Measurements from ENCODE around the gene LRRFIP1. TPM values are rescaled to one million over a fixed set of nuclear protein-coding genes. Genes with fewer than 3 reads are reported as not detected.
A peak's percentile ranks its signal among the peaks of the same experiment; 100 is the strongest.

The LRRFIP1 gene
- total and polyA plus RNA-seq, 2 of the 13 experiments (the other 11 are each of a cell fraction or from before 2014, with no cell fraction given): 15.9 to 40.5 TPM

GRCh38 chr2:237680702-237681478, 53.5 kb downstream of the LRRFIP1 start (continued):
- TF ChIP-seq DRAP1 (CRISPR knock-in tag; IDR thresholded peaks at IDR 0.05): 0 out of 2 replicates have a peak, but pooled peaks have one; percentile 26
- TF ChIP-seq BRD4 (CRISPR knock-in tag; IDR thresholded peaks at IDR 0.05): no peak
- peak; percentile 92 for TF ChIP-seq ZNF362 (CRISPR knock-in tag; IDR thresholded peaks at IDR 0.05; ENCODE audit: borderline replicate concordance)
- 0 out of 2 replicates have a peak, but pooled peaks have one; percentile 42 for TF ChIP-seq ZNF800 (CRISPR knock-in tag; IDR thresholded peaks at IDR 0.05)
- no peak for TF ChIP-seq FOXA1 (IDR thresholded peaks at IDR 0.05)
- peak; percentile 73 for TF ChIP-seq FOXA1 (CRISPR knock-in tag; IDR thresholded peaks at IDR 0.05)
- TF ChIP-seq TEF (CRISPR knock-in tag; IDR thresholded peaks at IDR 0.05): no peak
- TF ChIP-seq HOMEZ (CRISPR knock-in tag; IDR thresholded peaks at IDR 0.05; ENCODE audit: low read depth): peak; percentile 63; the same call in 1 of the 2 replicates
- TF ChIP-seq ZNF780A (CRISPR knock-in tag; IDR thresholded peaks at IDR 0.05): no peak
- TF ChIP-seq ZNF710 (CRISPR knock-in tag; IDR thresholded peaks at IDR 0.05; ENCODE audit: borderline replicate concordance): peak; percentile 96
- peak; percentile 88 for TF ChIP-seq RXRB (CRISPR knock-in tag; IDR thresholded peaks at IDR 0.05; ENCODE audit: borderline replicate concordance)
- no peak for TF ChIP-seq ZEB1 (IDR thresholded peaks at IDR 0.05; ENCODE audit: insufficient replicate concordance, low read depth)
- TF ChIP-seq NKX3-1 (CRISPR knock-in tag; IDR thresholded peaks at IDR 0.05): no peak
- peak; percentile 80 for TF ChIP-seq NFIC (IDR thresholded peaks at IDR 0.05; ENCODE audit: low read length)
- TF ChIP-seq PHF5A (CRISPR knock-in tag; IDR thresholded peaks at IDR 0.05; ENCODE audit: low read depth, unreplicated experiment): no peak
- TF ChIP-seq ZNF460 (CRISPR knock-in tag; IDR thresholded peaks at IDR 0.05; ENCODE audit: borderline replicate concordance): no peak
- no peak for TF ChIP-seq ZNF773 (CRISPR knock-in tag; IDR thresholded peaks at IDR 0.05; ENCODE audit: borderline replicate concordance)
- TF ChIP-seq ZFP36L1 (CRISPR knock-in tag; IDR thresholded peaks at IDR 0.05): no peak
- TF ChIP-seq TBX2 (CRISPR knock-in tag; IDR thresholded peaks at IDR 0.05; ENCODE audit: borderline replicate concordance): peak; percentile 60; the same call in 1 of the 2 replicates
- TF ChIP-seq TEAD3 (CRISPR knock-in tag; optimal IDR thresholded peaks at IDR 0.05; ENCODE audit: borderline replicate concordance): peak; percentile 80
- no peak for TF ChIP-seq NPAS2 (CRISPR knock-in tag; IDR thresholded peaks at IDR 0.05; ENCODE audit: borderline replicate concordance)
- peak; percentile 59 for TF ChIP-seq ZSCAN25 (CRISPR knock-in tag; IDR thresholded peaks at IDR 0.05)

All from HepG2 (cell line).